SK-N-SH (cell line): ENCODE results near the gene SPTBN1.

Experiments
- CTCF ChIP-seq: fragments of 200-600 bp; sonication (generic); IDR thresholded peaks from 2 replicates; pipeline ENCODE4 v1.6.1; 2017; ENCODE audit warnings: antibody characterized with exemption, mild to moderate bottlenecking, moderate library complexity
- EP300 ChIP-seq, 2 experiments: IDR thresholded peaks; 2 replicates each; pipeline versions ENCODE4 v1.4.0 to v1.6.1; 2012; ENCODE audit warnings: borderline replicate concordance in 1 of 2, low read depth in 1 of 2, low read length in 1 of 2
- EZH2phosphoT487 ChIP-seq: fragments of 200-600 bp; sonication (generic); IDR thresholded peaks from 2 replicates; pipeline ENCODE4 v1.6.1; 2017; ENCODE audit warnings: low read depth, mixed run types, mild to moderate bottlenecking, antibody characterized with exemption, moderate library complexity, borderline replicate concordance
- FOXM1 ChIP-seq: IDR thresholded peaks from 2 replicates; pipeline ENCODE4 v1.4.0; 2012; ENCODE audit warnings: low read depth, mild to moderate bottlenecking
- JUND ChIP-seq: IDR thresholded peaks from 2 replicates; pipeline ENCODE4 v1.4.0; 2012
- POLR2AphosphoS5 ChIP-seq: IDR thresholded peaks from 2 replicates; pipeline ENCODE4 v1.6.1; 2012; ENCODE audit warnings: low read depth, low read length
- RFX5 ChIP-seq: IDR thresholded peaks from 2 replicates; pipeline ENCODE4 v1.6.1; 2012; ENCODE audit warnings: mild to moderate bottlenecking, improper control_type of control experiment, low read length
- SIN3A ChIP-seq: IDR thresholded peaks from 2 replicates; pipeline ENCODE4 v1.6.1; 2012; ENCODE audit warnings: low read depth, mild to moderate bottlenecking, low read length, moderate library complexity, borderline replicate concordance
- TF ChIP-seq, protein P1 (sequence below): IDR thresholded peaks from 2 replicates; pipeline ENCODE4 v1.4.0; 2012; ENCODE audit warnings: low read depth, borderline replicate concordance
- TF ChIP-seq, protein P2 (sequence below): IDR thresholded peaks from 2 replicates; pipeline ENCODE4 v1.6.1; 2012; ENCODE audit warnings: mild to moderate bottlenecking, low read depth, low read length, moderate library complexity

DNA sequence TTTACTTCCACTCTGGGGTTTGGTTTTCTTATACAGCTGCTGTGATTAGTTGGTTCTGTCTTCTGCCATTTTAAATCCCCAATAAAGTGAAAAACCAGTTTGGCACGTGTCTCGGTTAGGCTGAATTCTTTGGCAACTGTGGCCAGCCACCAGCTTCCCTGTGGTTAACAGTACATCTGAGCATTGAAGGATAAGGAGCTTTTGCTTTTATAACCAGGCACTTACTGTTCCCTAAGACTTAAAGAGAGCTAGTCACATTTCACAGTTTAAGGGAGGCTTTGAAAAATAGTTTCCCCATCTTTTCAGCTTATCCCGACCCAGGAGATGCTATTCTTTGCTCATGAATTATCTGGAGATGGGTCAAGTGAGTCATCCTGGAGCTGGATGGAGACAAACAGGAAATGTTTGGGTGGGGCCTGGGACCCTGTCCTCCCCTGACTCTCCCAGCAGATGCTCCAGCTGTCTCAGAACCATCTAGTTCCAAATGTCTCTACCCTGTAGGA, 210.1 kb downstream of the SPTBN1 start:
- no peak for TF ChIP-seq CTCF
- TF ChIP-seq, protein P1, sequence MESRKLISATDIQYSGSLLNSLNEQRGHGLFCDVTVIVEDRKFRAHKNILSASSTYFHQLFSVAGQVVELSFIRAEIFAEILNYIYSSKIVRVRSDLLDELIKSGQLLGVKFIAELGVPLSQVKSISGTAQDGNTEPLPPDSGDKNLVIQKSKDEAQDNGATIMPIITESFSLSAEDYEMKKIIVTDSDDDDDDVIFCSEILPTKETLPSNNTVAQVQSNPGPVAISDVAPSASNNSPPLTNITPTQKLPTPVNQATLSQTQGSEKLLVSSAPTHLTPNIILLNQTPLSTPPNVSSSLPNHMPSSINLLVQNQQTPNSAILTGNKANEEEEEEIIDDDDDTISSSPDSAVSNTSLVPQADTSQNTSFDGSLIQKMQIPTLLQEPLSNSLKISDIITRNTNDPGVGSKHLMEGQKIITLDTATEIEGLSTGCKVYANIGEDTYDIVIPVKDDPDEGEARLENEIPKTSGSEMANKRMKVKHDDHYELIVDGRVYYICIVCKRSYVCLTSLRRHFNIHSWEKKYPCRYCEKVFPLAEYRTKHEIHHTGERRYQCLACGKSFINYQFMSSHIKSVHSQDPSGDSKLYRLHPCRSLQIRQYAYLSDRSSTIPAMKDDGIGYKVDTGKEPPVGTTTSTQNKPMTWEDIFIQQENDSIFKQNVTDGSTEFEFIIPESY = no peak
- TF ChIP-seq POLR2AphosphoS5 = no peak
- TF ChIP-seq EP300 (IDR thresholded peaks at IDR 0.05; ENCODE audit: borderline replicate concordance in 1 of 2, low read depth in 1 of 2, low read length in 1 of 2) = 0 out of 4 replicates have a peak, but pooled peaks of 1 of the 2 experiments have one; percentile 23
- TF ChIP-seq FOXM1 = no peak
- 0 out of 2 replicates have a peak, but pooled peaks have one; percentile 40 for TF ChIP-seq JUND
- no peak for TF ChIP-seq EZH2phosphoT487
- no peak for TF ChIP-seq RFX5
- no peak for TF ChIP-seq SIN3A
- TF ChIP-seq, protein P2, sequence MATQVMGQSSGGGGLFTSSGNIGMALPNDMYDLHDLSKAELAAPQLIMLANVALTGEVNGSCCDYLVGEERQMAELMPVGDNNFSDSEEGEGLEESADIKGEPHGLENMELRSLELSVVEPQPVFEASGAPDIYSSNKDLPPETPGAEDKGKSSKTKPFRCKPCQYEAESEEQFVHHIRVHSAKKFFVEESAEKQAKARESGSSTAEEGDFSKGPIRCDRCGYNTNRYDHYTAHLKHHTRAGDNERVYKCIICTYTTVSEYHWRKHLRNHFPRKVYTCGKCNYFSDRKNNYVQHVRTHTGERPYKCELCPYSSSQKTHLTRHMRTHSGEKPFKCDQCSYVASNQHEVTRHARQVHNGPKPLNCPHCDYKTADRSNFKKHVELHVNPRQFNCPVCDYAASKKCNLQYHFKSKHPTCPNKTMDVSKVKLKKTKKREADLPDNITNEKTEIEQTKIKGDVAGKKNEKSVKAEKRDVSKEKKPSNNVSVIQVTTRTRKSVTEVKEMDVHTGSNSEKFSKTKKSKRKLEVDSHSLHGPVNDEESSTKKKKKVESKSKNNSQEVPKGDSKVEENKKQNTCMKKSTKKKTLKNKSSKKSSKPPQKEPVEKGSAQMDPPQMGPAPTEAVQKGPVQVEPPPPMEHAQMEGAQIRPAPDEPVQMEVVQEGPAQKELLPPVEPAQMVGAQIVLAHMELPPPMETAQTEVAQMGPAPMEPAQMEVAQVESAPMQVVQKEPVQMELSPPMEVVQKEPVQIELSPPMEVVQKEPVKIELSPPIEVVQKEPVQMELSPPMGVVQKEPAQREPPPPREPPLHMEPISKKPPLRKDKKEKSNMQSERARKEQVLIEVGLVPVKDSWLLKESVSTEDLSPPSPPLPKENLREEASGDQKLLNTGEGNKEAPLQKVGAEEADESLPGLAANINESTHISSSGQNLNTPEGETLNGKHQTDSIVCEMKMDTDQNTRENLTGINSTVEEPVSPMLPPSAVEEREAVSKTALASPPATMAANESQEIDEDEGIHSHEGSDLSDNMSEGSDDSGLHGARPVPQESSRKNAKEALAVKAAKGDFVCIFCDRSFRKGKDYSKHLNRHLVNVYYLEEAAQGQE = no peak
